Chondrocyte (in vitro differentiated cells): ENCODE results near the gene PRPF6. TPM values are rescaled to one million over a fixed set of nuclear protein-coding genes. Genes with fewer than 3 reads are reported as not detected.

Experiments used
- DNase-seq: peaks from one replicate; pipeline ENCODE4 v3.0.0; 2021; ENCODE audit warnings: mixed read lengths, low spot score
- H3K27ac Mint-ChIP-seq: one replicate; pipeline ENCODE4 v1.8.0; 2021; ENCODE audit warnings: mild to moderate bottlenecking, moderate library complexity, mixed read lengths; ENCODE audit not compliant: unreplicated experiment
- H3K27me3 Mint-ChIP-seq: 2 replicates; pipeline ENCODE4 v1.8.0; 2021; ENCODE audit warnings: low read depth, mixed read lengths
- H3K36me3 Mint-ChIP-seq: 2 replicates; pipeline ENCODE4 v1.8.0; 2021; ENCODE audit warnings: low read depth, mixed read lengths
- H3K4me1 Mint-ChIP-seq: 2 replicates; pipeline ENCODE4 v1.8.0; 2021; ENCODE audit warnings: low read depth, mild to moderate bottlenecking, mixed read lengths
- H3K4me3 Mint-ChIP-seq: one replicate; pipeline ENCODE4 v1.8.0; 2021; ENCODE audit warnings: mild to moderate bottlenecking, moderate library complexity, mixed read lengths; ENCODE audit not compliant: unreplicated experiment
- H3K9me3 Mint-ChIP-seq: 2 replicates; pipeline ENCODE4 v1.8.0; 2021; ENCODE audit warnings: low read depth, mixed read lengths
- CTCF ChIP-seq: fragments of 200-600 bp; sonication (generic); IDR thresholded peaks from 2 replicates; pipeline ENCODE4 v1.5.0; 2021; ENCODE audit warnings: antibody characterized with exemption, mild to moderate bottlenecking, moderate library complexity
- total RNA-seq: library from RNA; stranded (reverse); gene quantifications from 3 replicates; pipeline ENCODE4 v1.2.1, GENCODE V29; 2021

Gene PRPF6
- total RNA-seq, 1 donor from 2014 or later: 49.0 TPM

GRCh38 chr20:64040231-64041039 lies 59.5 kb downstream of the PRPF6 start:
- Mint-ChIP-seq H3K4me1 (peaks cover 24% of the 10 kb centered on the region), H3K9me3 (no peaks in the 10 kb centered on the region), H3K4me3 (no peak overlapping the region), H3K36me3 (no peaks in the 10 kb centered on the region), H3K27ac (no peak overlapping the region), H3K27me3 (peaks cover 6% of the 10 kb centered on the region)
- TF ChIP-seq CTCF: no peak
- no peak for DNase-seq

GRCh38 chr20:64041040-64041780 lies 60.3 kb downstream of the PRPF6 start:
- H3K27ac Mint-ChIP-seq: no peak overlapping the region
- H3K4me1 Mint-ChIP-seq: peaks cover 31% of the 10 kb centered on the region
- no peaks in the 10 kb centered on the region for H3K9me3 Mint-ChIP-seq
- peaks cover 6% of the 10 kb centered on the region for H3K27me3 Mint-ChIP-seq
- no peak for DNase-seq
- TF ChIP-seq CTCF: no peak
- H3K36me3 Mint-ChIP-seq: no peaks in the 10 kb centered on the region
- H3K4me3 Mint-ChIP-seq: no peak overlapping the region

GRCh38 chr20:64041781-64042053 lies 60.8 kb downstream of the PRPF6 start:
- Mint-ChIP-seq H3K4me3 (no peak overlapping the region), H3K4me1 (peaks cover 32% of the 10 kb centered on the region), H3K9me3 (no peaks in the 10 kb centered on the region), H3K36me3 (no peaks in the 10 kb centered on the region), H3K27me3 (peaks cover 6% of the 10 kb centered on the region), H3K27ac (no peak overlapping the region)
- no peak for DNase-seq
- no peak for TF ChIP-seq CTCF

GRCh38 chr20:64042054-64042781 lies 61.3 kb downstream of the PRPF6 start:
- Mint-ChIP-seq H3K36me3 (no peaks in the 10 kb centered on the region), H3K4me1 (peaks cover 32% of the 10 kb centered on the region), H3K27me3 (peaks cover 6% of the 10 kb centered on the region), H3K4me3 (peak overlapping the region; percentile 36), H3K27ac (no peak overlapping the region), H3K9me3 (no peaks in the 10 kb centered on the region)
- no peak for DNase-seq
- no peak for TF ChIP-seq CTCF

GRCh38 chr20:64043768-64044167 lies 62.8 kb downstream of the PRPF6 start:
- TF ChIP-seq CTCF: no peak
- Mint-ChIP-seq H3K9me3 (no peaks in the 10 kb centered on the region), H3K4me3 (no peak overlapping the region), H3K27me3 (peaks cover 3% of the 10 kb centered on the region), H3K27ac (peak overlapping the region; percentile 46), H3K36me3 (no peaks in the 10 kb centered on the region), H3K4me1 (peaks cover 29% of the 10 kb centered on the region)
- DNase-seq: no peak
